KG1 (cell line): Measurements from ENCODE around the gene ALOX12B.
"Not testable (repeated sequence)": the region's sequence is repeated elsewhere in the genome, so short reads cannot be mapped to it uniquely, and the experiment has no call there.

Source experiments
- DNase-seq: peaks from one replicate; lab custom pipeline; 2025; lab: John Stamatoyannopoulos, UW

ALOX12B gene

DNA sequence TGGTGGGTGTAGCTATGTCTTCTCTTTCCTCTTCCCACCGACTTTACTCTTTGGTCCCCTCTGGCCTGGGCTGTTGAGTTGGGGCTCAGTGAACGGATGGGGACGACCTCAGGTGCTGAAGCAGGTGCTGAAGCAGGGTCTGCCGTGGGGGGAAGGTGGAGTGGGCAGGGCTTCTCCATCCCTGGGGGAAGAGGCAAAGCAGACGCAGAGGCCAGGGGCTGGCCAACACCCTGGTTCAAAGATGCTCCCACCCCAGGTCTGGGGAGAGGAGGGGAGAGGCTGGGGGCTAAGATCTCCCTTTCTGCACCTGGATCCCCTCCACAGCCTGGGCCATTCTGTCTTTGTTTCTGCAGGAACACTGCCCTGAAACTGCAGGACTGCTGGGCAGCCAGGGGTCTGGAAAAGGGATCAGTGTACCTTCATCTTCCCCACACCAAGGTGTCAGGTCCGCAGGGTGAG is 22.9 kb downstream of the ALOX12B start:
- DNase-seq = no peak

DNA sequence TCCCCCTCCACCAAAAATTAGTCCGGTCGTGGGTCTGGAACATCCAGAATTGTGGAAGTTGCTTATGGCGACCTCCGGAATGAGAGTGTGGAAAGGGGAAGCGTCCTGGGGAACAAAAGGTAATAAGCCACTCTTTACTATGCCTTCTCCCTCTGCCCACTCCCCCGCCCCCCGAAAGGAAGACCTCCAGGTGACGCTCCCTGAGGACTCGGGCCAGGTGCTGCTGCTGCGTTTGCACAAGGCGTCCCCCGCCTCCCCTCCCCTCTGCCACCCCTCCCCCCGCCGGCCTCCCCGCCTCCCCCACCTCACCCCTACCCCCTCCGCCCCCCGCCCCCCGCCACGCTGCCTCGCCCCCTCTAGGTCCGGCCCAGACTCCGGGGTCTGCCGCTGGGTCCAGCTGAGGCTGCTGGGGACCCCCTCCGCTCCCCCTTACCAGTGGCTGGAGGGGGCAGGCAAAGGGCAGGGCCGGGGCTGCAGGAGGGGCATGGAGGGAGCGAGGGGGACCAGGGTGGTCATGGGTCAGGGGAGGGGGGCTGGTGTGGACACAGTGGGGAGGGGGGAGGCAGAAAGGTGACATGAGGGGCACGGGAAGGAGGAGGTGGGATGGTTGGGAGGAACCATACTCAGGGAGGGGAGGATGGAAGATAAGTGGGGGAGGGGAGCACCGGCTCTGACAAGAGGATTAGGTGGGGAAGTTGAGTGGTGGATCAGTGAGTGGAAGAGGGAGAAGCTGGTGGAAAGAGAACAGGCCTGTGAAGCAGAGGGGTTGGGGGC is 23.6 kb downstream of the ALOX12B start:
- DNase-seq = no peak

DNA sequence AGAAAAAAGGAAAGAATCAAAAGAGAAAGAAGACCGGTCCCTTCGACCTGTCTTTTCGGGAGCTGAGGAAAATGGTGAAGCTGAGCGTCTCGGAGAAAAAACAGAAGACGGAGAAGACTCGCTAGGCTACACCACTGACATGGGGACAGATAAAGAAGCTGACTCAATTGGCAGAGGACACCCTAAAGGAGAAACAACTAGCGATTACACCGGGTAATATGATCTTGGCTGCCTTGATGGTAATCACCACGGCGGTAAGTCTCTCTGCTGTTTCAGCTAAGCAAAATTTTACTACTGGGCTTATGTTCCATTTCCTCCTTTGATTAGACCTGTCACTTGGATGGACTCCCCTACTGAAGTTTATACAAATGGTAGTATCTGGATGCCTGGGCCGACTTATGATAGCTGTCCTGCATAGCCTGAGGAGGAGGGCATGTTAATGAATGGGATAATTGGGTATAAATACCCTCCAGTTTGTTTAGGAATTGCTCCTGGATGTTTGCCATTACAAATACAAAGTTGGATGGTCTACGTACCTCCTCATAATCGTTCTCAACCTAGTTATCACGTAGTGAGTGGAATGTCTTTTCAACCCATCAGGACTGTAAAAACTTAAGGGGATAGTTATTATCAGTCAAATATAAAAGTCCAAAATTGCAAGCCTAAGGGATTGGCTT is 24.6 kb downstream of the ALOX12B start:
- DNase-seq = no peak

DNA sequence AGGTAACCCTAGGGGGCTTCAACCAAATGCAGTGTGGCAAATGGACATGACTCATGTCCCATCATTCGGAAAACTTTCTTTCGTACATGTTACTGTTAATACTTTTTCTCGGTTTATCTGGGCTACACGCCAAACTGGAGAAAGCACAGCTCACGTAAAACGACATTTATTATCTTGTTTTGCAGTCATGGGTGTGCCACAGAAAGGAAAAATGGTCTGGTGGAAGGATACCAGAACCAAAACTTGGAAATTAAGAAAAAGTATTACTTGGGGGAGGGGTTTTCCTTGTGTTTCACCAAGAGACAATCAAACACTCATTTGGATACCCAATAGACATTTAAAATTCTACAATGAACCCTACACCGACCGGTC is 25.1 kb downstream of the ALOX12B start:
- DNase-seq = no peak

DNA sequence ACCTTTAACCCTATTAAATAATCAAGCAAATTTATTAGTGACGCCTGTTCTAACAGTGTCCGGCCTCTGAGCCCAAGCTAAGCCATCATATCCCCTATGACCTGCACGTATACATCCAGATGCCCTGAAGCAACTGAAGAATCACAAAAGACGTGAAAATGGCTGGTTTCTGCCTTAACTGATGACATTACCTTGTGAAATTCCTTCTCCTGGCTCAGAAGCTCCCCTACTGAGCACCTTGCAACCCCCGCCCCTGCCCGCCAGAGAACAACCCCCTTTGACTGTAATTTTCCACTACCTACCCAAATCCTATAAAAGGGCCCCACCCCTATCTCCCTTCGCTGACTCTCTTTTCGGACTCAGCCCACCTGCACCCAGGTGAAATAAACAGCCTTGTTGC is 25.7 kb downstream of the ALOX12B start:
- DNase-seq = not testable (repeated sequence)

DNA sequence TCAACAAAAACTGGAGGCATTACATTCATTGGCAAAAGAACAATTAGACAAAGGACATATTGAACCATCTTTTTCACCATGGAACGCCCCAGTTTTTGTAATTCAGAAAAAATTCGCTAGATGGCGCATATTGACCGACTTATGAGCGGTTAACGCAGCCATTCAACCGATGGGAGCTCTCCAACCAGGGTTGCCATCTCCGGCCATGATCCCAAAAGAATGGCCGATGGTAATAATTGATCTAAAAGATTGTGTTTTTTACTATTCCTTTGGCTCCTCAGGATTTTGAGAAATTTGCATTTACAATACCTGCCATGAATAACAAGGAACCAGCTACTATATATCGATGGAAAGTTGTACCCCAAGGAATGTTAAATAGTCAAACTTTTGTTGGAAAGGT is 27.2 kb downstream of the ALOX12B start:
- DNase-seq = peak; percentile 8

DNA sequence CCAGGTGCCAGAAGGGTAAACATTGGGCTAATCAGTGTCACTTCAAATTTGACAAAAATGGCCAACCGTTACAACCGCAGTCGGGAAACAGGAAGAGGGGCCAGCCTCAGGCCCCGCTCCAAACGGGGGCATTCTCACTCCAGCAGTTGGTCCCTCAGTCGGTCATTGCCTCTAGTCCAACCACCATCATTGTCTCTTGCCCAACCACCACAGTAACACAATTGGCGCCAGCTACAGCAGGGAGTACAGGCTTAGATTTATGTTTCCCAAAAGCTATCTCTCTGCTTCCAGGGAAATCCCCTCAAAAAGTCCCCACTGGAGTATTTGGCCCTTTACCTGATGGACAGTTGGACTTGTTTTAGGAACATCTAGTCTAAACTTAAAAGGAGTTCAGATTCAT is 28.4 kb downstream of the ALOX12B start:
- no peak for DNase-seq

DNA sequence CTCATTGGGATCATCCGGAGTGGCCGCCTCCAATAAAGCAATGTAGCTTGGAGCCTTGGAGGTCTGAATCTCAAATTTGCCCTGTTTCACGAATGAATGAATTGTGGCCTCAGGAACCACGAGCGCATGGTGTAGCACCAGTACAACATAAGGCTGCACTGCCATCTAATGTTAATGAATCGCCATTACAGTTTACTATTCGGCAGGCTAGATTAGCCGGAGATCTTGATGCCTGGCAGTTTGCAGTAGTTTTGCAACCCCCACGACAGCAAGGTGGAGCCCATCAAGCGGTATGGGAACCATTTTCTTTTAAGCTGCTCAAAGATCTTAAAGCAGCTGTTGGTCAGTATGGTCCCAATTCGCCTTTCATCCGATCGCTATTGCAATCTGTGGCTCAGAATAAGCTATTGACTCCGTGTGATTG is 29.8 kb downstream of the ALOX12B start:
- DNase-seq = peak; percentile 58

DNA sequence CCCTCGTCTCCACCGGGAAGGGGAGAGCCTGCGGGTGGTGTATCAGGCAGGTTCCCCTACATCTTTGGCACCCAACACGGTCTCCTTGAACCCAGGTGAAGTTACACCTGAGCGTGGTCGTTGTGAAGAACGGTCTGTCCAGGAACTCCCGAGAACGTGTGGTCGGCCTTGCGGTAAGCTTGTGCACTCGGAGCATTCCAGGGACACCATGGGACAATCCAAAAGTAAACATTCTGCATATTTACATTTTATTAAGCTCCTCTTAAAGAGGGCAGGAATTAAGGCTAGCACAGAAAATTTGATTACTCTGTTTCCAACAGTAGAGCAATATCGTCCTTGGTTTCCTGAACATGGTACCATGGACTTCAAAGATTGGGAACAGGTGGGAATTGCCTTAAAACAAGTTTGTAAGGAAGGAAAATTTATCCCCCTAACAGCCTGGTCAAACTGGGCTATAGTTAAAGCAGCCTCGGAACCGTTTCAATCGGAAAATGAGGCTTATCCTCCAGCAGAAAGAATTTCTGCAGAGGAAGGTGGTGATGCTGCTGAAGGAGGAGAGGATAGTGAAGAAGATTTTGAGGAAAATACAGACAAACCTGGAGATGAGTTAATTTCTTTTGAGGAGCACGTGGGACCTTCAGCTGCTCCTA is 30.4 kb downstream of the ALOX12B start:
- DNase-seq = no peak

DNA sequence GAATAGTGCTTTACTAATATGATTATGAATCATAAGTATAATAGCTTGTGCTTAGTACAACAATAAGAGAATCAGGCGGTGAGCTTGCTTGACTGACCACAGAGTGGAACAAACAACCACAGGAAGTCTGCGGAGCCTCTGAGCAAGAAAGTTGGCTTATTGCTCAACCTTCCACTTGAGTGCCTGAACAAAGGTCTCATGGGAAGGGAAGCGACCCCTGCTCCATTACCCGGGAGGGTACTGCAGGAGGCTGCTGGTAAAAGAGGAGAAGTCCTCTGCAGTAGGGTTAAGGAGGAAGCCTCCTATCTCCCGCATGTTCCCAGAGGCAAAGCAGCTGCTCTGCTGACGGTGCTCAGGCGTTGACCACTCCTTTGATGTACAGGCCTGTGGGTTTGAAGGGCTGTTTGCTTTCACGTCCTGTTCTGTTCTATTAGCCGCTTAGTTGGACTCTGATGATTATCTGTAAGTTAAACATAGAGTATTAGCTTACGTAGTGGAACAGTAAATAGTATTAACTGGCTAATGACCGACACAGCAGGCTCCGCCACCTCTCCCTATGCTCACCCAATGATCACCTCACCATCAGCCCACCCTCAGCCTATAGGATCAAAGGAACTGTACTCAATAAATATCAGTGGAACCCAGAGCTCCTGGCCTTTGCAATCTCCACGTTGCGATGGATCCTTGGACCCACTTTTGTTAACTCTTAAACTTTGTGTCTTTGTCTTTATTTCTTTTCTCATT is 31.1 kb downstream of the ALOX12B start:
- peak; percentile 25 for DNase-seq

DNA sequence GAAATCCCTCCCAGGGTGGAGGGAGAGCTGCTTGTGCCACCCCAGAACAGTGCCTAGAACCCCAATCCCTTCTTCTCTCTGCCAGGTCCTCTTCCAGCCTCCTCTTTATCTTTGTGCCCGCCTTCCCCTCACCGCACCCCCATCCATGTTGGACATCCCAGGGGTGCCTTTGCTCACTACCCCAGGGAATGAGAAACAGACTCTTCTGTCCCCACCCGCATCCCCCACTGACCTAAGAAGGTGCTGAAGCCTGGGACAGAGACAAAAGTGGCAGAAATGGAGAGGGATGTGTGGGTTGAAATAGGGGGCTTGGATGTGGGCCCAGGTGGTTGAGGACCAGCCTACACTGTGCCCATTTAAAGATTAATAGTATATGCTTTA is 31.7 kb downstream of the ALOX12B start:
- DNase-seq = no peak

DNA sequence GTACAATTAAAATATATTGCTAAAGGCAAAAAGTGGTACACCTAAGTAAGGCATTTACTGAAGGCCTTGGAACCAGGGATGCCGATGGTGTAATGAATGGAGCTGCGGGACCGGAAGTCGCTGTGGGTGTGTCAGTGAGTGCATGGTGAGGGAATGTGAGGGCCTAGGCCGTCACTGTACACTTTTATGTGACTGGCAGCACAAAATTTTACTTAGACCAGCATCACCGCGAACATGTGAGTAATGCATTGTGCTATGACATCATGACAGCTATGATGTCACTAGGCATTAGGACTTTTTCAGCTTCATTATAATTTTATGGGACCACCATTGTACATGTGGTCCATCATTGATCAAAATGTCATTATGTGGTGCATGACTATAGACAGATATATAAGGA is 33.9 kb downstream of the ALOX12B start:
- no peak for DNase-seq

DNA sequence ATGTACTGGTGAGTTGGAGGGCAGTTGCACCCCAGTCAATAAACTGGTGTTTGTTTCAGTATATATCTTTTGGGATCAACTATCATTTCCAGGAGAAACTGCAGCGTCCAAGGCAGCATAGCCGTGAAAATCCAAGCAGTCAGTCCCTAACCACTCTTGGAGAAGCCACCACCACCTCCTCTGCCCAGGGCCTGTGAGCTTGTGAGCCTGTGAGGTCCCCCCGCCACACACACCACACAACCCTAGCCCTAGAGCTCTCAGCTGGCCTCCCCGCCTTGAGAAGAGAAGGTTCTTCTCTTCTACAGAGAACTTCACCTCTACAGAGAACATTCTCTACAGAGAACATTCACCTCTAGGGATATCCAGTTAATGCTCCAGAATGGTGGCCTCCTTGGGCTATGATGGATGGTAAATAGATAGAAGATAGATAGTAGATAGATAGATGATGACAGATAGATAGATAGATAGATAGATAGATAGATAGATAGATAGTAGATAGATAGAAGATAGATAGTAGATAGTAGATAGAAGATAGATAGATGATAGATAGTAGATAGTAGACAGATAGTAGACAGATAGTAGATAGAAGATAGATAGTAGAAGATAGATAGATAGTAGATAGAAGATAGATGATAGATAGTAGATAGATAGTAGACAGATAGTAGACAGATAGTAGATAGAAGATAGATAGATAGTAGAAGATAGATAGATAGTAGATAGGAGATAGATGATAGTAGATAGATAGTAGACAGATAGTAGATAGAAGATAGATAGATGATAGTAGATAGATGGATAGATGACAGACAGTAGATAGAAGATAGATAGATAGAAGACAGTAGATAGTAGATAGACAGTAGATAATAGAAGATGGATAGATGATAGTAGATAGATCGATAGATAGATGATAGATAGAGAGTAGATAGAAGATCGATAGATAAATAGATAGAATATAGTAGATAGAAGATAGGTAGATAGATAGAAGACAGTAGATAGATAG is 35.0 kb downstream of the ALOX12B start:
- no peak for DNase-seq

DNA sequence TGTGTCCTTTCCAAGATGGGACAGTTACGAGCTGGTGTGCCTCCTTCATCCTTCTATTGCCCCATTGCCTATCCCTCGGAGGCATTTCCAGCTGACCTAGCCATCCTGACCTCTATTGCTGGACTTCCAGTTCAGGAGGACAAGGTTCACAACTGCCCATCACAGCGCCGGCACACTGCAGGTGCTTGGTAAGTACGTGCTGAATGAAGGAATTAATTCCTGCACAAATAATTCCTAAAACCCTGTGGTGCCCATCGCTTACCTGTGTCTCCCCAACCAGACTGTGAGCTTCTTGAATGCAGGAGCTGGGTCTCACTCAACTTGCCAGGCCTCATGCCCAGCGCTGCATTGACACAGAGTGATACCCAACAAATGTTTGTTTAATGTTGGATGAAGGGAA is 35.7 kb downstream of the ALOX12B start:
- DNase-seq = no peak

DNA sequence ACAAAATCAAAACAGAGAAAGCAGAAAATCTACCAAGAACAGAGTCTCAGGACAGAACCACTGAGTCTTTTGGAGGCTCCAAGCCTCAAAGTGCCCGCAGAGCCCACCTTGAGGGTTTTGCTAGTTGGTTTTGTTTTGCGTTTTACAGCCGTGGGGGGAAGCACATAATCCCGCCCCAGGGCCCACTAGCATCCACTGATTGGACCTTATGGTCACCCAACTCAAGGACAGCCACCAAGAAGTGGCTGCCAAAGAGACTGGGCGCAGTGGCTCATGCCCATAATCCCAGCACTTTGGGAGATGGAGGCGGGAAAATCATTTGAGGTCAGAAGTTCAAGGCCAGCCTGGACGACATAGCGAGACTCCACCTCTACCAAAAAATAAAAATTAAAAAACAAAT is 38.8 kb downstream of the ALOX12B start:
- DNase-seq = no peak

DNA sequence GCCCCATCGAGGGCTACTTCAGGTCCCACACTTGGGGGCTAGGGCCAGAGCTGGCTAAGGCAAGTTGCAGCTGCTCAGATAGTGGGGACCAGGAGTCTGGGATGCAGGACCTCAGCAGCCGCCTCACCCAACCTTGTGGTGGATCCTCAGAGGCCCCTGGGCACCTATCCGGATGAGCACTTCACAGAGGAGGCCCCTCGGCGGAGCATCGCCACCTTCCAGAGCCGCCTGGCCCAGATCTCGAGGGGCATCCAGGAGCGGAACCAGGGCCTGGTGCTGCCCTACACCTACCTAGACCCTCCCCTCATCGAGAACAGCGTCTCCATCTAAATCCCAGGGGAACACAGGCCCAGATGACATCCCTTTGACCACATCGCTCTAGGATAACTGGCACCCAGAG is 39.3 kb downstream of the ALOX12B start:
- DNase-seq = no peak

DNA sequence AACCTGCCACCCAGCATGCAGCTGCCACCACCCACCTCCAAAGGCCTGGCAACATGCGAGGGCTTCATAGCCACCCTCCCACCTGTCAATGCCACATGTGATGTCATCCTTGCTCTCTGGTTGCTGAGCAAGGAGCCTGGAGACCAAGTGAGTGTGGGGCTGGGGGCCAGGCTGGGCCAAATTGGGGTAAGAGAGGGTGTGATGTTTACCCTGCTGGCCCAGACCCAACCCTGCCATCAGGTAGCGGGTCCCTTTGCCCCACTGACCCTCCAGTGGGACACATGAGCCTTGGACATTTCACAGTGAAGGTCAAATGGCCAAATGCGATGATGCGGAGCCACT is 39.8 kb downstream of the ALOX12B start:
- DNase-seq = no peak

DNA sequence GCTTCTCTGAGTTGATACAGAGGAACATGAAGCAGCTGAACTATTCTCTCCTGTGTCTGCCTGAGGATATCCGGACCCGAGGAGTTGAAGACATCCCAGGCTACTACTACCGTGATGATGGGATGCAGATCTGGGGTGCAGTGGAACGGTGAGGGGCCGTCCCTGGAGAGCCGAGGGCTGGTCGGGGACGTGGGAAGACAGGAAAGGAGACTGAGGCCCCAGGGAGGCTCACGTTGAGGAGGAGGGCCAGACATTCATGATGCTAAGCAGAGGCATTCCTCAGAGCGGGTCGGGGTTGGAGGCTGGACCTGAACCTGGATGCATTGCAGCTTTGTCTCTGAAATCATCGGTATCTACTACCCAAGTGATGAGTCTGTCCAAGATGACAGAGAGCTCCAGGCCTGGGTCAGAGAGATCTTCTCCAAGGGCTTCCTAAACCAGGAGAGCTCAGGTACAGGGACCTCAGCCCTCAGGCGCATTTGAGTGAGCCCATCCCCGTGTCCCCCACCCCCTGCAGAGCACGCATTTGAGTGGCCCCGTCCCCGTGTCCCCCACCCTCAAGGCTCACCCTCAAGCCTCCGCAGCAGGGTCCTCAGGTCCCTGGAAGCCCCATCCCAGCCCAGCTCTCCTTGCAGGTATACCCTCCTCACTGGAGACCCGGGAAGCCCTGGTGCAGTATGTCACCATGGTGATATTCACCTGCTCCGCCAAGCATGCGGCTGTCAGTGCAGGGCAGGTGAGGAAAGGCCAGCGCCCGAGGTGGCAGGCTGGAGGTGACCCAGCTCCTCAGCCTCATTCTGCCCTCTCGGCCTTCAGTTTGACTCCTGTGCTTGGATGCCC is 40.4 kb downstream of the ALOX12B start:
- DNase-seq = no peak

DNA sequence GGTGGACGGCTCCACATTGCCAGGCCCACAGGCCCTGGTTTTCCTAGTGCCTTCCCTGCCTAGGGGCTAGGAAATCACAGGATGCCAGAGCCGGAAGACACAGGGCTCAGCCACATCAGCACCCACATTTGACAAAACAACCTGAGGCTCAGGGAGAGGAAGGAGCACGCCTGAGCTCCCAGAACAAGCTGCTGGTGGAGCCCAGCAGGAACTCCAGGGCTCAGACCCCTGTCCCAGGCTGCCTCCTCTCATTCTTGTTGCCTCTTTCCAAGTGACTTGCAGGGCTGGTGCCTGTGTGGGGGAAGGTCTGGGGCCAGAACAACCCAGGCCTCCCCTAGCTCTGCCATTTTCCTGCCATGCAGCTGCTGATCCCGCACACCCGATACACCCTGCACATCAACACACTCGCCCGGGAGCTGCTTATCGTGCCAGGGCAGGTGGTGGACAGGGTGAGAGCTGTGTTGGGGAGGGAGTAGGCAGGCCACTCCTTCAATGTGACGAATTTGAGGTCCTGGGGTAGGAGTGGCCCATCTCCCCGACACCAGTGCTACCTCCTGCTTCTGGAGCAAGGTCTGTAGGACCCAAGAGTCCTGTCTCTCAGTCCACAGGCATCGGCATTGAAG is 41.1 kb downstream of the ALOX12B start:
- DNase-seq = no peak
